GM19463 (cell line): Measurements from ENCODE around the gene TMEM141.
"Not testable (repeated sequence)": the region's sequence is repeated elsewhere in the genome, so short reads cannot be mapped to it uniquely, and the experiment has no call there.

ENCODE experiments used
- ATAC-seq: cut with Tn5 transposase; IDR thresholded peaks from one replicate; pipeline ENCODE4 v1.9.1; 2021; ENCODE audit warnings: mild to moderate bottlenecking, moderate library complexity; ENCODE audit not compliant: unreplicated experiment

The TMEM141 gene

DNA sequence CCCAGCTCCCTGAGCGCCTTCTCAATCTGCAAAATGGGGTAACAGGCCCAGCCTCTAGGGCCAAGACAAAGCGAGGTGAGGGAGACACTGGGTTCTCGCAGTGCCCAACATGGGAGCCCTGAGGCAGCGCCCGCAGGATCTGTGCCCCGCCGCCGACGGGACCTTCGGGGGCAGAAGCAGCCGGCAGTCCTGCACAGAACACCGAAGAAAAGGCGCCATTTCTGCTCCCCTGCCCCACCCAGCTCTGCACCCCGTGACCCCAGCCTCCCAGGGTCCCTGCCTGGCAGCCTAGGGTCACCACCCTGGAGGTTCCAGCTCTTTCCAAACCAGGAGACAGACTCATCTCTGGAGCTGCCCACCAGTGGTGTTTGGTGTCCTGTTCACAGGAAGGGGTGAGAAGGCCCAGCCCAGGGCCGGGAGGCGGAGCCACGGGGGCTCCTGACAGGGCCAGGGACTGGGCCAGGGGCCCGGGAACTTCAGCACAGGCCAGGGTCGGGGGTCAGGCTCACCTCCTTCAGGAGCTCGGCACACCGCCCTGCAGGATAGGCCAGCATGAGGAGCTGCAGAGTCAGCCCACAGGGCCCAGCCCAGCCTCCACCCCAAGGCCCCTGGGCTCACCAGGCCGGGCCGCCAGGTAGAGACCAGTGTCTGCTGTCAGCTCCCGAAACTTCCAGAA is 36.4 kb upstream of the TMEM141 start:
- ATAC-seq = no peak

DNA sequence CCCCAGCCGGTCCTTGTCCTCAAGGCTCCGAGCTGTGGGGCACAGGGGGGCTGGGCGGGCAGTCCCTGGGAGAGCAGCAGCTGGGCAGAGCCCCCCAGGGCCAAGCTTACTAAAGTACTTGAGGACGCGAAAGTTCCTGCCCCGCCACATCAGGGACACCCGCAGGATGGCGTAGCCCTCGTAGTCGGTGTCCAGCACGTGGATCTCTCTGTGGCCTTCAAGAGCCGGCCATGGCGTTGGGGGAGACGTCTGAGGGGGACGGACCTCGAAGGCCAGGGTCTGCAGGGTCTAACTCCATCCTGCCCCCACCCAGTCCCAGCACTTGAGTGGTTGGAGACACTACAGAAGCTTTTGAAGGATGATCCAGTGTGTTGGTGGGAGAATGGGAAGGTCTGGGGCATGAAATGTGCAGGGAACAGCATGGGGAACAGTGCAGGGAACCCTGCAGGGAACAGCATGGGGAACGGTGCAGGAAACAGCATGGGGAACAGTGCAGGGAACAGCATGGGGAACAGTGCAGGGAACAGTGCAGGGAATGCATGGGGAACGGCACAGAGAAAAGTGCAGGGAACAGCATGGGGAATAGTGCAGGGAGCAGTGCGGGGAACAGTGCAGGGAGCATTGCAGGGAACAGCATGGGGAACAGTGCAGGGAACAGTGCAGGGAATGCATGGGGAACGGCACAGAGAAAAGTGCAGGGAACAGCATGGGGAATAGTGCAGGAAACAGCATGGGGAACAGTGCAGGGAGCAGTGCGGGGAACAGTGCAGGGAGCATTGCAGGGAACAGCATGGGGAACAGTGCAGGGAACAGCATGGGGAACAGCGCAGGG is 35.6 kb upstream of the TMEM141 start:
- ATAC-seq = not testable (repeated sequence)

DNA sequence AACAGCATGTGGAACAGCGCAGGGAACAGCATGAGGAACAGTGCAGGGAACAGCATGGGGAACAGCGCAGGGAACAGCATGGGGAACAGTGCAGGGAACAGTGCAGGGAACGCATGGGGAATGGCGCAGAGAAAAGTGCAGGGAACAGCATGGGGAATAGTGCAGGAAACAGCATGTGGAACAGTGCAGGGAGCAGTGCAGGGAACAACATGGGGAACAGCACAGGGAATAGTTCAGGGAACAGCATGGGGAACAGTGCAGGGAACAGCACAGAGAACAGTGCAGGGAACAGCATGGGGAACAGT is 35.1 kb upstream of the TMEM141 start:
- ATAC-seq = no peak

DNA sequence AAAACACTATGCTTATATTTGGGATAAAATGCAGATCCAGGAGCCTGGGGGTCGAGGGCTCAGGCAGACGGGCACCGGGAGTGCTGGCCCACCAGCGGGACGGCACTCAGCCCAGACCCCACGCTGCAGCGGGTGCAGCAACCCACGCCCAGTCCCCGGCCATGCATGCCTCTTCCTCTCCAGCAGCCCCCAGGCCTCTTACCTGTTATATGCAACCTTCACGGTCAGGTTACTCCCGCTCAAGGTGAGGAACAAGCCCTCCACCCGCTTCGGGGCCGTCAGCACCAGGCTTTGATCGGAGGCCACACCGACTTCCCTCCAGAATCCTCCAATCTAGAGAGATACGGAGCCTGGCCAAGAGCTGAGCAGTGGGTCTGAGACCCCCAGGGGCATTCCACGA is 34.3 kb upstream of the TMEM141 start:
- no peak for ATAC-seq

DNA sequence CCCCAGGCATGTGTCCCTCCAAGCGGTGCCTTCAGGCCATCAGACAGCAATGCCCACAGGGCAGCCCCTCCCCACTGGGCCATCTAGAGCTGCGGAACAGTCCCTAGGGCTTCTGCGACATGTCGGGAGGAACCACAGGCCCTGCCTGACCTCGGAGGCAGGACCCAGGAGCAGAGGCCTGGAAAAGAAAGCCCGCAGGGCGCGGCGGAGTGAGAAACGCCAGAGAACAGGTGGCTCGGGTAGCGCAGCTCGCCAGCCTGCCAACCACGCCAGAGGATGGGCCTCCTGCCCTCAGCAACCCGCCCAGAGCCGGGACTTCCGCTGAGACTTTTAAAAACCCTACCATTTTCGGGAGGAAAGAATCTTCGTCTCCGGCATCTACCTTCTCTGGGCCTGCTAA is 33.8 kb upstream of the TMEM141 start:
- no peak for ATAC-seq

DNA sequence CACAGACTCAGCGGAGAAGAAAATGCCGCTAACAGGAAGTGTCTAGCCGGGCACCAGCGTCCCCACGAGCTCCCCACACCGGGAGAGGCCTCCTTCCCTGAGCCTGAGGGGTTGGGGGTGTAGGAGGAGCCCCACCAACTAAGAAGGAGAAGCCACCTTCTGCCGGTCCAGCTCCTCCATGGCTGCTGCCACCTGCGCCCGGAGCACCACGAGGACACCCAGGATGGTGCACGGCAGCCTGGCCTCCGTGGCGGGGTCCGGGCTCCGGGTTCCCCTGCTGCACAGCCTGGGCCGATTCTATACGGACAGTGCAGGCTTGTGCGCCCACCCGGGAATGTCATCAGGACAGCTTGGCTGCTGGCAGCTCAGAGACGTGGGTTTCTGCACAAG is 33.4 kb upstream of the TMEM141 start:
- ATAC-seq = no peak

DNA sequence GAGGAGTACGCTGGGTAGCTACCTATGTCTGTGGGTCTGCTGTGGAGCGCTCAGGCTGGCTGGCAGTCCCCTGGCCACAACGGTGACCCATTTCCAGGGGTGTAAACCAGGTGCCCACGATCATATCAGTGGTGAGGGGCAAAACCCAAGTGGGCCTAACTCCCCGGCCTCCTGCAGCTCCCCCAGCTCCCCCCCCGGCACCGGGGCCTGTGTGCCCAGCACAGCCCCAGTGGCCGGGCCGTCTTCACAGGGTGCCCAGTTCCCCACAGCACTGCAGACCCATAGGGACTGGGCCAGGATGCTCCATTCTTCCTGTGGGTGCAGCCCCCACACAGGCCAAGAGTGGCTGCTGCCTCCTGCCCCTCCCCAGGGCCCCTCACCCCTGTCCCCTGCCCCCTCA is 32.1 kb upstream of the TMEM141 start:
- no peak for ATAC-seq

DNA sequence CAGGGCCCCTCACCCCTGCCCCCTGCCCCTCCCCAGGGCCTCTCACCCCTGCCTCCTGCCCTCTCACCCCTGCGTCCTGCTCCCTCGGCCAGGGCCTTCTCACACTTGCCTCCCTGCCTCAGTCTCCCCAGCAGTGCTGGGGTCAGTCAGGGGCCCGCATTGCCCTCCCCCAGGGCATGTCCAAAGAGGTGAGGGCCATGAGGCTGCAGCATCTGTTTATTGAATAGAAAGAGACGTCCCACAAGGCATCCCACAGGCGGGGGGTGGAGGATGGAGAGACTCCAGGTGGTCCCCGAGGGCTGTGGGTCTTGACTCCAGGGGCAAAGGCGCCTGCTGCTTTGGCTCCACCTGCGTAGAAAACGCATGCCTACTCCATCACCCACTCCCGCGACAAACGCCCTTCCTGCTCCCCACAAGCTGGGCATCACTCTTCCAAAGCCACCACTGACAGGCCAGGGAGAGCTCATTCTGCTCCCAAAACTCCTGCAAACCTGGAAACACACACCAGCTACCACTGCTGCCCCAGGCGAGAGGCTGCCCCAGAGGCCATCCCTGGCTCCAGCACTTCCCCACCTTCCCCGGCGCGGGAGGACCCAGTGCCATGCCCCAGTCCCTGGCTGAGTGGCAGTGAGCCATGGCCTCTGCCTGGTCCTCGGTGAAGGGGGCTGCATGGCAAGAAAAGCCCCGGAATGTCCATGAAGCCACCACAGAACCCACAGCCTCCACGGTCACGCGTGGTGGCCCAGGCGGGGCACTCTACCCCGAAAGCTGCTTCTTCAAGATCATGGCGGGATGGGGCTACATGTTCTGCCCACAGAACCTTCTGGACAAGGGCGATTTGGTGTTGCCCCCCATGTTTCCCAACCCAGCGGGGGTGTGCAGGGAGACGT is 31.5 kb upstream of the TMEM141 start:
- ATAC-seq = no peak

DNA sequence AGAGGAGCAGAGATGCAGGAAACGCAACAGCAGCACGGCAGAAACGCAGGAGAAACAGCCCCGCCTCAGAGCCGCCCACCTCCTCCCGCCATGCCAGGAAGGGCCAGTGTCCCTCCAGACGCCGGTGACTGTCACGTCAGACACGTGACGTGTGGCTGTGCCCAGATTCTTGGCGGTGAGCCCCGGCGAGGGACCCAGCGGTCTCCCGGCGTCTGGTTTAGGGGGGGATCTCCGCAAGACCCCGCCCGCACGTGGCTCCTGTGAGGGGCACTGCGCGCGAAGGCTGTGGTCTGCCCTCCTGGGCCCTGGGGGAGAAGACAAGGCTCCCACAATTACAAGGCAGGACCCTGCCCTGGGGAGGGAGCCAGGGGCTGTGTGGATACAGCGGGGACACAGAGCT is 30.7 kb upstream of the TMEM141 start:
- no peak for ATAC-seq

DNA sequence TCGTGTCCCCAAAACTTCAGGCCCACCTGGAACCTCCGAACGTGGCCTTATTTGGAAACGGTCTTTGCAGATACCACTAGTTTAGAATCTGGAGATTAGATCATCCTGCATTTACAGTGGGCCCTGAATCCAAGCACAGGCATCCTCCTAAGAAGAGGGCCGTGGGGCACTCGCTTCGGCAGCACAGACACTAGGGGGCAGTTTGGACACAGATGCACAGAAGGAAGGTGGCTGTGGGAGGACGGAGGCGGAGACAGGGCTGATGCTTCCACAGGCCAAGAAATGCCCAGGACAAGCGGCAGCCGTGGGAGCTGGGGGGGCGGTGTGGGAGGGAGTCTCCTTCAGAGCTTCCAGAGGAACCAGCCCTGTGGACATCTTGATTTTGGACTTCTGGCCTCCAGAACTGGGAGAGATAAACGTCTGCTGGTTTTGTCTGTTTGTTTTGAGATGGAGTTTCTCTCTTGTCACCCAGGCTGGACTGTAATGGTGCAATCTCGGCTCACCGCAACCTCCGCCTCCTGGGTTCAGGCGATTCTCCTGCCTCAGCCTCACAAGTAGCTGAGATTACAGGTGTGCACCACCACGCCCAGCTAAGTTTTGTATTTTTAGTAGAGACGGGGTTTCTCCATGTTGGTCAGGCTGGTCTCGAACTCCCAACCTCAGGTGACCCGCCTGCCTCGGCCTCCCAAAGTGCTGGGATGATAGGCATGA is 30.2 kb upstream of the TMEM141 start:
- not testable (repeated sequence) for ATAC-seq

DNA sequence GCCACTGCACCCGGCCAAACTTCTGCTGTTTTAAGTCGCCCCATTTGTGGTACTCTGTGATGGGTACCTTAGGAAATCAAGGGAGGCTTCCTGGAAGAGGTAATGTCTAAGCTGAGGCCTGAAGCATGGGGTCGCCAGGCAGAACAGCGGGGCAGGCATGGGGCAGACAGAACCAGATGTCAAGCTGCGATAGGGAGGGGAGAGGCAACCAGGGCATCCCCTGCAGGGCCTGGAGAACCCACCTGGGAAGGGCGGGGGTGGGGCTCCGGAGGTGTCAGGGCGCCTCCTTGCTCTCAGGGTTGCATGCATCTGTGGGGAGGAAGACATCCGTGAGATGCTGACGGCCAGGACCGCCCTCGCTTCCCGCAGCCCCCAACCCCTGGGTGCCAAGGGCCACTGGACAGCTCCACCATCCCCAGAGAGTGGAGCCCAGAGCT is 29.6 kb upstream of the TMEM141 start:
- ATAC-seq = no peak

DNA sequence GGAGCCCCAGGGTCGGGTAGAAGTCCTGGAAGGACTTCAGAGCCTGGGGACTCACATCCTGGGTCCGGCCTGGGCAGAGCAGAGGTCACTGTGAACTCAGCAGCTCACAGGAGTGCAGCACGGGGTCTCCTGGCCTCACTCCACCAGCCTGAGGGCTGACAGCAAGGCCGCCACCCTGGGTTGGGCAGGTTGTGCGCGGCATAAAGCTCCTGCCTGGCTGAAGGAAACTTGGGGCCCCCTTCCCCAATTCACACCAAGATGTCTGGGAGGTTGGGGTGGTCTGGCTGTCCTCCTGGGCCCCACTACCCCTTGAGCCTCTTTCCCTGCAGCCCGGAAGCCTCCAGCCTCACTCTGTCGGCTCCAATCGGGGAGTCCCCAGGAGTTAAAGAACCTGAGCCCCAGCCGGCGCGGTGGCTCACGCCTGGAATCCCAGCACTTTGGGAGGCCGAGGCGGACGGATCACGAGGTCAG is 28.9 kb upstream of the TMEM141 start:
- no peak for ATAC-seq

DNA sequence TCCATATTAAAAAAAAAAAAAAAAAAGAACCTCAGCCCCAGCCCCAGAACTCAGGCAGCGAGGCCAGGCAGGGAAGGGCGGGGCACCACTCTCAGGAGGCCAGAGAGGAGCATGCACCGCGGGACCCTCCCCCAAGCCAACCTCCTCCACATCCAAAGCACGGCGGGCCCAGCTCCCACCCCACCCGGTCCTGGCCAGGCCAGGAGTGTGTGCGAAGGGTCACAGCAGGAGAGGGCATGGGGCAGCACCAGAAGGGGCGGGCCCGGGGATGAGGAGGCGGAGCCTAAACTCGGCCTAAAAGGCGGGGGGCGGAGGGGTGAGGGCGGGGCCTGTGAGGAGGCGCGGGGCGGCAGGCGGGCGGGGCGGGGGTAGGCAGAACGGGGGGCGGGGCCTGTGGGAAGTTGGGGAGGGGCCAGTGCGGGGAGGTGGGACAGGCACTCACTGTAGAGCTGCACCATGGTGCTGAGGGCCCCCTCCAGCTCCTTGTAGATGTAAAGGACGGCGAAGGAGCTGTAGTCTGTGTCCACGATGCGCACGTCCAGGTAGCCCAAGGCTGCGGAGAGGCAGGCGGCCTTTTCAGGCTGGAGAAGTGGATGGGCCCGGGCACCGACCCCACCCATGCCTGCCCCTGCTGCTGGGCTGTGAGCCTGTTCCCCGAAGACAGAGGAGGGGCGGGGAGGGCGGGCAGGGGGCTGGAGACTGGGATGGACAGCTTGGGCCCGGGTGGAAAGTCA is 28.1 kb upstream of the TMEM141 start:
- ATAC-seq = no peak

DNA sequence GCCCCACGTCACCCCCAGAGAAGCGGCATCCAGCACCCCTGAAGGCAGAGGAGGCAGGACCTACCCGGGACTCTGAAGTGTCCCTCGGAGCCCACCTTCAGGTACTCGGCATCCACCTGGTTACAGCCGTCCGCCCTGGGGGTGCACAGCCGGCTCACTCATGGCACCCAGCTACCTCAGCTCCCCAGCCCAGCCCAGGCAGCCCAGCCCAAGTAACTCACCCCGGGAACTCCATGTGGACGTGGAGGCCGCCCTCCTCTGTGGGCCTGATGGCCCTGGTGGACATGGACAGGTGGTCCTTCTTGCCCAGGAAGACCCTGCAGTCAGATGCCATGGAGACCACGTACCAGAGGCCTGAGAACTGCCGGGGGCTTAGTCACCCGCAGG is 27.5 kb upstream of the TMEM141 start:
- no peak for ATAC-seq

DNA sequence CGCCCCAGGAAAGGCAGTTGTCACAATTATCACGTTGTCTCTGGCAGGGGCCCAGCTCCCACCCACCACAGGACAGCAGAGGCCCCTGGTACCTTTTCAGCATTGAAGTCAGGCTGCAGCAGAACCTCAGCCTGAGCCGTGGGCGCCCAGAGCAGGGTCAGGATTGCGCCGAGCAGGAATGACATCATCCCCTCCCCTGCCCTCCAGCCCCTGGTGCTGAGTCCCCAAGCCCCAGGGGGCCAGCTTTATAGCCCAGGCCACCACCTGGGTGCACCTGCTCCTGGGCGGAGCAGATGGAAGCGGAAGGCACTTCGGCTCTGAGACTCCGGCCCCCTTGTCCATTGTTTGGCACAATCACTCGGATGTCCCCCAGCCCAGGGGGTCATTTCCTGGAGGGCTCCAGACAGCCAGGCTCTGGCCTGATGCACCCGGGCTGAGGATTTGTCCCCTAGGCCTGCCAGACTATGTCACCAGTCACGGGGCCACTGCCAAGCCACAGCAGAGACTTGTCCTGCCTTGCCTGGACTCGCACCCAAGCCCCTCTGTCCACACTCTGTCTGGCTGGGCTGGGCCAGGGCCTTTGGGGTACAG is 26.7 kb upstream of the TMEM141 start, which contains the start of gene LCN15:
Gene LCN15, minus strand, starts transcription at position 218 of the 591 bp plus-strand sequence. Its CDS starts 30 bp downstream, at position 188.
- no peak for ATAC-seq

DNA sequence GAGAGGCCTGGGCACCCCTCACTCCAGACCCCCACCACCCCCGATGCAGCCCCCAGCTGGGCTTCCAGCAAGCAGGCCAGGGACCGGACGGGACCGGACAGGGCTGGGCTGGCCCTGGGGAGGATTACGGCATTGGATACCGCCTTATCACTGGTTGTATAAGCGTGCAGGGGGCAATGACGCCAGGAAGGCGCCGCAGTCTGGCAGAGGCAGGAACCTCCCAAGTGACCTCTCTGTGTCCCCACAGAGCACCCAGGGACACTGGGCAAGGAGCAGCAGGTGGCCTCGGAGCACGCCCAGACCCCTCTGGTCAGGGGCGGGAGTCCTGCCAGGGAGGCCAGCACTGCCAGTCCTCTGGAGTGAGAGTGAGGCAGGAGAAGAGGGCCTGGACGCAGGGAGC is 26.1 kb upstream of the TMEM141 start:
- no peak for ATAC-seq

DNA sequence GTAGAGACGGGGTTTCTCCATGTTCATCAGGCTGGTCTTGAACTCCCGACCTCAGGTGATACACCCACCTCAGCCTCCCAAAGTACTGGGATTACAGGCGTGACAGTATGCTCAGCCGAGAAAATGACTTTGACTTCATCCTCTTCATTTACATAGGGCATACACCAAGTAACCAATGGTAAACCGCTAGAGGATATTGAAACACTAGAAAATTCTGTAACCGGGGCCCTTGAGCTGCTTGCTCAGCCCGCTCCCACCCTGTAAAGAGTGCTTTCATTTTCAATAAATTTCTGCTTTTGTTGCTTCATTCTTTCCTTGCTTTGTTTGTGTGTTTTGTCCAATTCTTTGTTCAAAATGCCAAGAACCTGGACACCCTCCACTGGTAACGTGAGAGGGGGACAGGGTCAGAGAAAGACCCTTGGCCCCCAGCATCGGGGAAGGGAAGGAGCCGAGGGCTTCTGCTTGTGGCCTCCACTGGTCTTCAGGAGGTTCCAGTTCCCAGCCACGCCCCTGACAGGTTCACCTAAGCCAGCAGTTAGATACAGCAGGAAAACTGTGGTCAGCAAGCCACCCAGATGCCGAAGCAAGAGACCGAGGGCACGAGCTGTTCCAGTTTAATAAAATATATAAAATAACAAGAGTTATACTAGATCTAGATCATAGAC is 25.3 kb upstream of the TMEM141 start:
- peak; percentile 53 for ATAC-seq

DNA sequence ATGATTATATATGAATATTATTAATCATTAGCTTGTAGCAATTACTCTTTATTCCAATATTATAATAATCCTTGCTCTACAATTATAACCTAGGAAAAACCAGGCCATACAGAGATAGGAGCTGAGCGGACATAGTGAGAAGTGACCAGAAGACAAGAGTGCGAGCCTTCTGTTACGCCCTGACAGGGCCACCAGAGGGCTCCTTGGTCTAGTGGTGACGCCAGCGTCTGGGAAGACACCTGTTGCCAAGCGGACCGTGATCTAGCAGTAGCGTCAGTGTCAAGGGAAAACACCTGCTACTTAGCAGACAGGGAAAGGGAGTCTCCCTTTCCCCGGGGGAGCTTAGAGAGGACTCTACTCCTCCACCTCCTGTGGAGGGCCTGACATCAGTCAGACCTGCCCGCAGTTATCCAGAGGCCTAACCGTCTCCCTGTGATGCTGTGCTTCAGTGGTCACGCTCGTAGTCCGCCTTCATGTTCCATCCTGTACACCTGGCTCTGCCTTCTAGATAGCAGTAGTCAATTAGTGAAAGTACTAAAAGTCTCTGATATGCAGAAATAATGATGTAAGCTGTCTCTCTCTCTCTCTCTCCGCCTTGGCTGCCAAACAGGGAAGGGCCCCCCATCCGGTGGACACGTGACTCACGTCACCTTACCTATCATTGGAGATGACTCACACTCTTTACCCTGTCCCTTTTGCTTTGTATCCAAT is 24.6 kb upstream of the TMEM141 start:
- not testable (repeated sequence) for ATAC-seq
